Upper lobe of left lung (tissue), 6 donors: ENCODE results near the gene CCNT2. TPM values are rescaled to one million over a fixed set of nuclear protein-coding genes. Genes with fewer than 3 reads are reported as not detected.

Experiments used
- ATAC-seq, 2 donors: fragments of 200-7000 bp; cut with Tn5 transposase; one replicate each; pipeline ENCODE4 v1.9.1; 2022; ENCODE audit warnings: mild to moderate bottlenecking in 2 of 2, moderate library complexity in 2 of 2; ENCODE audit not compliant: low FRiP score in 2 of 2
- DNase-seq, 2 donors: peaks; one replicate each; pipeline ENCODE4 v3.0.0-alpha.2; 2019 to 2020
- H3K27ac ChIP-seq, 4 donors: fragments of 200-600 bp; sonication (generic); one replicate each; pipeline ENCODE4 v1.5.1; 2016 to 2019
- H3K27me3 ChIP-seq, 4 donors: fragments of 200-600 bp; sonication (generic); one replicate each; pipeline ENCODE4 v1.5.1; 2017 to 2019
- H3K36me3 ChIP-seq, 4 donors: fragments of 200-600 bp; sonication (generic); one replicate each; pipeline ENCODE4 v1.5.1; 2016 to 2019
- H3K4me1 ChIP-seq, 4 donors: fragments of 200-600 bp; sonication (generic); one replicate each; pipeline ENCODE4 v1.5.1; 2018 to 2019
- H3K4me3 ChIP-seq, 4 donors: fragments of 200-600 bp; sonication (generic); one replicate each; pipeline ENCODE4 v1.5.1; 2017 to 2019; ENCODE audit warnings: mild to moderate bottlenecking in 2 of 4, moderate library complexity in 1 of 4
- H3K9me3 ChIP-seq, 4 donors: fragments of 200-600 bp; sonication (generic); one replicate each; pipeline ENCODE4 v1.5.1; 2018 to 2019
- EP300 ChIP-seq, 4 donors: sonication (generic); formaldehyde crosslinking; IDR thresholded peaks; one replicate each; pipeline ENCODE4 v1.5.1; 2017; ENCODE audit warnings: antibody characterized with exemption in 4 of 4, control low read depth in 2 of 4
- POLR2A ChIP-seq, 4 donors: fragments of 450-650 bp; IDR thresholded peaks; one replicate each; pipeline ENCODE4 v1.5.1; 2016 to 2017; ENCODE audit warnings: antibody characterized with exemption in 4 of 4, mild to moderate bottlenecking in 2 of 4
- POLR2AphosphoS5 ChIP-seq, 2 donors: sonication (generic); formaldehyde crosslinking; IDR thresholded peaks; one replicate each; pipeline ENCODE4 v1.5.1; 2017; ENCODE audit warnings: antibody characterized with exemption in 2 of 2
- WGBS, 2 donors: methylation state at CpG; one replicate each; pipeline ENCODE4 v1.1.5; 2017 to 2018; 5-methylcytosine and 5-hydroxymethylcytosine counted together
- total RNA-seq, 6 donors: library from RNA; depleted of rRNA in 4 of 6; stranded (reverse); fragments of >200 nt in 4 of 6; gene quantifications; one replicate each; pipeline versions ENCODE4 v1.1.0 to v1.2.1, GENCODE V29; 2016 to 2021
- TF ChIP-seq, protein P1 (sequence below), 6 experiments: fragments of 450-650 bp in 4 of 6; fragments of 200-600 bp in 2 of 6; sonication (generic) in 2 of 6; IDR thresholded peaks; one replicate each; pipeline ENCODE4 v1.5.1; 2016 to 2019; ENCODE audit warnings: antibody characterized with exemption in 6 of 6
- donor health status: DM: no; HTN: no; CAD: no; lungs with moderate emphysema.
- donor health status: DM: no; HTN: yes; CAD: no; lungs with severe emphysema.

The CCNT2 gene
- total RNA-seq, 6 donors from 2014 or later = 15.9 to 56.9 (median 32.2) TPM

DNA sequence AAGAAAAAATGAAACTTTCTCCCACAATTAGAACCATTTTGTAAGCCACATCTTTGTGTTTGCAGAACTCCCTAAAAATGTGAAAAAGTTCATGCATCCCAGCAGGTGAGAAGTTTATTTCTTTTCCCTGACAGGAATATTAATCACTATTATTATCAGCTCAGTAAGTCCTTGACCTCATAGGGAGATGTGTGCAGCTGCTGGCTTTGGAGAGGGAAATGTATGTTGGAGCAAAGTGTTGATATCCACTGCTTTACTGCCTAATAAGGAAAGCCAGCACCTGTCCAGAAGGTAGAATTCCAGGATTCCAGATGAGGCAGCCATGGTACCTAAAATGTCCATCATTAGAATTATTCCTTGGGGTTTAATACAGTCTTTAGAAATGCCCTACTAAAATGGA is 35.8 kb upstream of the CCNT2 start:
- H3K4me3 ChIP-seq = no peak overlapping the region
- TF ChIP-seq, protein P1, sequence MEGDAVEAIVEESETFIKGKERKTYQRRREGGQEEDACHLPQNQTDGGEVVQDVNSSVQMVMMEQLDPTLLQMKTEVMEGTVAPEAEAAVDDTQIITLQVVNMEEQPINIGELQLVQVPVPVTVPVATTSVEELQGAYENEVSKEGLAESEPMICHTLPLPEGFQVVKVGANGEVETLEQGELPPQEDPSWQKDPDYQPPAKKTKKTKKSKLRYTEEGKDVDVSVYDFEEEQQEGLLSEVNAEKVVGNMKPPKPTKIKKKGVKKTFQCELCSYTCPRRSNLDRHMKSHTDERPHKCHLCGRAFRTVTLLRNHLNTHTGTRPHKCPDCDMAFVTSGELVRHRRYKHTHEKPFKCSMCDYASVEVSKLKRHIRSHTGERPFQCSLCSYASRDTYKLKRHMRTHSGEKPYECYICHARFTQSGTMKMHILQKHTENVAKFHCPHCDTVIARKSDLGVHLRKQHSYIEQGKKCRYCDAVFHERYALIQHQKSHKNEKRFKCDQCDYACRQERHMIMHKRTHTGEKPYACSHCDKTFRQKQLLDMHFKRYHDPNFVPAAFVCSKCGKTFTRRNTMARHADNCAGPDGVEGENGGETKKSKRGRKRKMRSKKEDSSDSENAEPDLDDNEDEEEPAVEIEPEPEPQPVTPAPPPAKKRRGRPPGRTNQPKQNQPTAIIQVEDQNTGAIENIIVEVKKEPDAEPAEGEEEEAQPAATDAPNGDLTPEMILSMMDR (IDR thresholded peaks at IDR 0.05) = no peak
- TF ChIP-seq POLR2AphosphoS5 (IDR thresholded peaks at IDR 0.05) (no peak), POLR2A (IDR thresholded peaks at IDR 0.05) (no peak), EP300 (IDR thresholded peaks at IDR 0.05) (no peak)
- no peak for DNase-seq
- H3K27ac ChIP-seq = no peak overlapping the region
- no peaks in the 10 kb centered on the region for H3K36me3 ChIP-seq
- no peaks in the 10 kb centered on the region for H3K4me1 ChIP-seq
- H3K27me3 ChIP-seq = no peaks in the 10 kb centered on the region
- ATAC-seq = no peak
- H3K9me3 ChIP-seq = peaks cover 0 to 4% (median 0%) of the 10 kb centered on the region in 4 donors

GRCh38 chr2:134883552-134884293 is 34.9 kb upstream of the CCNT2 start:
- WGBS, 2 donors = 92 to 93% methylated on average over 3 of the region's 3 CpGs
- no peaks in the 10 kb centered on the region for H3K27me3 ChIP-seq
- no peaks in the 10 kb centered on the region for H3K4me1 ChIP-seq
- no peak for ATAC-seq
- no peak for DNase-seq
- no peak overlapping the region for H3K27ac ChIP-seq
- H3K36me3 ChIP-seq = no peaks in the 10 kb centered on the region
- no peak for TF ChIP-seq POLR2AphosphoS5 (IDR thresholded peaks at IDR 0.05)
- TF ChIP-seq, protein P1 (IDR thresholded peaks at IDR 0.05) = no peak
- TF ChIP-seq POLR2A (IDR thresholded peaks at IDR 0.05) = no peak
- TF ChIP-seq EP300 (IDR thresholded peaks at IDR 0.05) = no peak
- peaks cover 0 to 4% (median 0%) of the 10 kb centered on the region in 4 donors for H3K9me3 ChIP-seq
- no peak overlapping the region for H3K4me3 ChIP-seq

DNA sequence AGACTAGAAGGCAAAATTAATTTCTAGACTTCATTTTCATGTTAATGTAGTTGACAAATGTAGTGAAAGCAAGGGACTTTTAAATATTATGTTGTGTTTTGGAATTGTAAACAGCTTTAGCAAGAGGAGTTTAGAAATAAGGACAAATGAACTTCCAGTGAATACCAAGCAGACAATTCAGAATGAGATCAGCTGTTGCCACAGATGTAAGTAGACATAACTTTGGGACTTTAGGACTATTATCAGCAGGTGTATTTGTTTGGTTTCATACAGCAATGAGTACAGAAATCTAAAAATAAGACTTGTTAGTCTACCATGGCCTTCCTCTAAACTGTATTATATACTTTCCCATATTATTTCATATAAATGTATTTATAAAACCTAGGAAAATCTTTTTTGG is 34.2 kb upstream of the CCNT2 start:
- no peaks in the 10 kb centered on the region for H3K36me3 ChIP-seq
- H3K4me3 ChIP-seq = no peak overlapping the region
- ATAC-seq (no peak), DNase-seq (no peak)
- no peaks in the 10 kb centered on the region for H3K4me1 ChIP-seq
- TF ChIP-seq EP300 (IDR thresholded peaks at IDR 0.05) (no peak), POLR2AphosphoS5 (IDR thresholded peaks at IDR 0.05) (no peak), POLR2A (IDR thresholded peaks at IDR 0.05) (no peak)
- TF ChIP-seq, protein P1 (IDR thresholded peaks at IDR 0.05) = no peak
- H3K27ac ChIP-seq = no peak overlapping the region
- no peaks in the 10 kb centered on the region for H3K9me3 ChIP-seq
- H3K27me3 ChIP-seq = no peaks in the 10 kb centered on the region

DNA sequence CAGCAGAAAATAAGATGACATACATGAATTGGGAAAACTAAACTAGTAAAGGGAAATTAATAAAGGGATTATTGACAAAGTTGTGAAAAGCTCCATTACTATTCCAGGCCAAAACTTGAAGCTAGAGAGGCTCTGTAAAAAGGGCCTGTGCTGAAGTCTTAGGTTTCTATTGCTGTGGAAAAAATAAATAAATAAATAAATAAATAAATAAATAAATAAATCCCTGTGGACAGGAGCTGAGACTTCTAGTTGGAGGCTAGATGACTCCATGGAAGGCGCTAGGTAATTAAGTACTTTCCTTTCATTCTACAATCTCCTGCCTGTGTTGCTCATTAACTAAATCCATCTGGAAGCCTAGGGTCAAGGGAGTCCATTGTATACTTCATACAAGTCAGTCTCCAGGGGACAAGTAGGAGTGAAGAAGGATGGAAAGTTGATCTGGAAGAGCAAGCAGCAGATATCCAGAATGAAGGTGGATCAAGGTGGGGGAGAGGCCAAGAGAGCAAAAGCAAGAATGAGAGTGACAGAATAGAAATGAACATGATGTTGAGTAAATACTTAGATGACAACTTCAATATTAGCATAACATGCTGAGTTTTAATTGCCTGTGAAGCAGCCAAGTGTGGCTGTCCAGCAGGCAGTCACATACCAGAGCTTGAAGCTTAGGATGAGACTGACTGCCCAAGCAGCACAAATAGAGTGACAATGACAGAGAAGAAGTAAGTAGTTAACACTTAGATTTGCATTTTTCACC is 26.2 kb upstream of the CCNT2 start:
- no peak for ATAC-seq
- Histone ChIP-seq H3K36me3 (no peaks in the 10 kb centered on the region), H3K4me3 (no peak overlapping the region), H3K4me1 (no peaks in the 10 kb centered on the region), H3K9me3 (no peaks in the 10 kb centered on the region), H3K27ac (no peak overlapping the region), H3K27me3 (no peaks in the 10 kb centered on the region)
- no peak for DNase-seq
- WGBS, 2 donors = 97 to 100% methylated on average over 1 of the region's 1 CpG
- TF ChIP-seq EP300 (IDR thresholded peaks at IDR 0.05) = no peak
- no peak for TF ChIP-seq POLR2A (IDR thresholded peaks at IDR 0.05)
- no peak for TF ChIP-seq POLR2AphosphoS5 (IDR thresholded peaks at IDR 0.05)
- TF ChIP-seq, protein P1 (IDR thresholded peaks at IDR 0.05) = no peak
